Right kidney (tissue), 9 donors: ENCODE data around the gene LRRC59.
"Not testable (repeated sequence)": the region's sequence is repeated elsewhere in the genome, so short reads cannot be mapped to it uniquely, and the experiment has no call there.

Source experiments
- DNase-seq: peaks from one replicate; pipeline ENCODE4 v3.0.0-alpha.2; 2016
- long read RNA-seq, 8 donors: transcript quantifications; one replicate each; lab custom pipeline, GENCODE V29; 2026

Gene LRRC59
- long read RNA-seq, donor 1, transcript LRRC59-201 (7 exons, 2,910 nt), result major isoform, 20 of 20 reads
- long read RNA-seq, donor 1, partial matches to known transcripts, result 0 of 20 reads
- long read RNA-seq, donor 1, other reads (novel, unspliced or antisense), result 0 of 20 reads
- long read RNA-seq, donor 2, transcript LRRC59-201 (7 exons, 2,910 nt), result major isoform, 11 of 12 reads
- long read RNA-seq, donor 2, partial matches to known transcripts, result 0 of 12 reads
- long read RNA-seq, donor 2, other reads (novel, unspliced or antisense), result 0 of 12 reads
- long read RNA-seq, donor 3, transcript LRRC59-201 (7 exons, 2,910 nt), result major isoform, 6 of 6 reads
- long read RNA-seq, donor 3, partial matches to known transcripts, result 0 of 6 reads
- long read RNA-seq, donor 3, other reads (novel, unspliced or antisense), result 0 of 6 reads
- long read RNA-seq, donor 4, transcript LRRC59-201 (7 exons, 2,910 nt), result major isoform, 12 of 12 reads
- long read RNA-seq, donor 4, partial matches to known transcripts, result 0 of 12 reads
- long read RNA-seq, donor 4, other reads (novel, unspliced or antisense), result 0 of 12 reads
- long read RNA-seq, donor 5, transcript LRRC59-201 (7 exons, 2,910 nt), result major isoform, 20 of 20 reads
- long read RNA-seq, donor 5, partial matches to known transcripts, result 0 of 20 reads
- long read RNA-seq, donor 5, other reads (novel, unspliced or antisense), result 0 of 20 reads
- long read RNA-seq, donor 6, transcript LRRC59-201 (7 exons, 2,910 nt), result major isoform, 24 of 24 reads
- long read RNA-seq, donor 6, partial matches to known transcripts, result 0 of 24 reads
- long read RNA-seq, donor 6, other reads (novel, unspliced or antisense), result 0 of 24 reads
- long read RNA-seq, donor 7, result 0 reads
- long read RNA-seq, donor 8, transcript LRRC59-201 (7 exons, 2,910 nt), result major isoform, 18 of 18 reads
- long read RNA-seq, donor 8, partial matches to known transcripts, result 0 of 18 reads
- long read RNA-seq, donor 8, other reads (novel, unspliced or antisense), result 0 of 18 reads

- DNase-seq, result peak; percentile 89
Measured at GRCh38 chr17:50397111-50397918, at the start of gene LRRC59. Gene LRRC59 (minus strand): TSS chr17:50397523. CDS start chr17:50397317, 206 bp downstream.

GRCh38 chr17:50445730-50446325, 48.5 kb upstream of the LRRC59 start:
- DNase-seq, result no peak

GRCh38 chr17:50444841-50445715, 47.8 kb upstream of the LRRC59 start:
- no peak for DNase-seq

GRCh38 chr17:50443505-50443974, 46.2 kb upstream of the LRRC59 start:
- no peak for DNase-seq

GRCh38 chr17:50440838-50441829, 43.8 kb upstream of the LRRC59 start:
- no peak for DNase-seq

- DNase-seq, result peak; percentile 21
Measured at GRCh38 chr17:50440172-50440837, 43.0 kb upstream of the LRRC59 start.

GRCh38 chr17:50439008-50439407, 41.7 kb upstream of the LRRC59 start:
- DNase-seq, result no peak

GRCh38 chr17:50437409-50437808, 40.1 kb upstream of the LRRC59 start:
- no peak for DNase-seq

GRCh38 chr17:50432125-50432762, 34.9 kb upstream of the LRRC59 start:
- DNase-seq, result no peak

GRCh38 chr17:50430821-50431618, 33.7 kb upstream of the LRRC59 start:
- DNase-seq, result peak; percentile 15

- no peak for DNase-seq
Measured at GRCh38 chr17:50429793-50430192, 32.5 kb upstream of the LRRC59 start.

GRCh38 chr17:50428831-50429424, 31.6 kb upstream of the LRRC59 start:
- DNase-seq, result peak; percentile 10

- DNase-seq, result not testable (repeated sequence)
Measured at GRCh38 chr17:50428126-50428525, 30.8 kb upstream of the LRRC59 start.

GRCh38 chr17:50426814-50427787, 29.8 kb upstream of the LRRC59 start:
- DNase-seq, result peak; percentile 59

- no peak for DNase-seq
Measured at GRCh38 chr17:50426472-50426782, 29.1 kb upstream of the LRRC59 start.
